ENCODE results near the gene SENP1.

The SENP1 gene

GRCh38 chr12:48039151-48039550 is 66.7 kb downstream of the SENP1 start:
- no peak overlapping the region for H3K4me3 ChIP-seq (ENCODE audit: low read depth, low read length)
- TF ChIP-seq CTCF (IDR thresholded peaks at IDR 0.05; ENCODE audit: low read depth, low read length, missing control alignments), result no peak
- DNase-seq (ENCODE audit: low read depth), result no peak

GRCh38 chr12:48038085-48038484 is 67.8 kb downstream of the SENP1 start:
- TF ChIP-seq CTCF (IDR thresholded peaks at IDR 0.05; ENCODE audit: low read depth, low read length, missing control alignments), result no peak
- no peak overlapping the region for H3K4me3 ChIP-seq (ENCODE audit: low read depth, low read length)
- DNase-seq (ENCODE audit: low read depth), result no peak

GRCh38 chr12:48037267-48037915 is 68.5 kb downstream of the SENP1 start:
- TF ChIP-seq CTCF (IDR thresholded peaks at IDR 0.05; ENCODE audit: low read depth, low read length, missing control alignments), result no peak
- no peak overlapping the region for H3K4me3 ChIP-seq (ENCODE audit: low read depth, low read length)
- DNase-seq (ENCODE audit: low read depth), result no peak

- no peak overlapping the region for H3K4me3 ChIP-seq (ENCODE audit: low read depth, low read length)
- DNase-seq (ENCODE audit: low read depth), result no peak
- no peak for TF ChIP-seq CTCF (IDR thresholded peaks at IDR 0.05; ENCODE audit: low read depth, low read length, missing control alignments)
These were observed 69.1 kb downstream of the SENP1 start for GRCh38 chr12:48036818-48037217.

GRCh38 chr12:48034835-48035805 is 70.8 kb downstream of the SENP1 start:
- TF ChIP-seq CTCF (IDR thresholded peaks at IDR 0.05; ENCODE audit: low read depth, low read length, missing control alignments), result no peak
- no peak overlapping the region for H3K4me3 ChIP-seq (ENCODE audit: low read depth, low read length)
- DNase-seq (ENCODE audit: low read depth), result no peak

GRCh38 chr12:48033451-48033850 is 72.4 kb downstream of the SENP1 start:
- DNase-seq (ENCODE audit: low read depth), result no peak
- no peak for TF ChIP-seq CTCF (IDR thresholded peaks at IDR 0.05; ENCODE audit: low read depth, low read length, missing control alignments)
- H3K4me3 ChIP-seq (ENCODE audit: low read depth, low read length), result no peak overlapping the region

Measured in GM12864 (cell line).